Stimulated activated CD4-positive, alpha-beta T cell treated with anti-CD3 and anti-CD28 coated beads, TNF-alpha, amount 100 ng/mL, for 4 hours (primary cell): ENCODE data around the gene CHD9.
"Not testable (repeated sequence)": the region's sequence is repeated elsewhere in the genome, so short reads cannot be mapped to it uniquely, and the experiment has no call there.

ENCODE experiments used
- DNase-seq, 3 experiments: peaks; one replicate each; pipeline ENCODE4 v3.0.0-alpha.2; 2020; ENCODE audit warnings: low read depth in 3 of 3

The CHD9 gene

DNA sequence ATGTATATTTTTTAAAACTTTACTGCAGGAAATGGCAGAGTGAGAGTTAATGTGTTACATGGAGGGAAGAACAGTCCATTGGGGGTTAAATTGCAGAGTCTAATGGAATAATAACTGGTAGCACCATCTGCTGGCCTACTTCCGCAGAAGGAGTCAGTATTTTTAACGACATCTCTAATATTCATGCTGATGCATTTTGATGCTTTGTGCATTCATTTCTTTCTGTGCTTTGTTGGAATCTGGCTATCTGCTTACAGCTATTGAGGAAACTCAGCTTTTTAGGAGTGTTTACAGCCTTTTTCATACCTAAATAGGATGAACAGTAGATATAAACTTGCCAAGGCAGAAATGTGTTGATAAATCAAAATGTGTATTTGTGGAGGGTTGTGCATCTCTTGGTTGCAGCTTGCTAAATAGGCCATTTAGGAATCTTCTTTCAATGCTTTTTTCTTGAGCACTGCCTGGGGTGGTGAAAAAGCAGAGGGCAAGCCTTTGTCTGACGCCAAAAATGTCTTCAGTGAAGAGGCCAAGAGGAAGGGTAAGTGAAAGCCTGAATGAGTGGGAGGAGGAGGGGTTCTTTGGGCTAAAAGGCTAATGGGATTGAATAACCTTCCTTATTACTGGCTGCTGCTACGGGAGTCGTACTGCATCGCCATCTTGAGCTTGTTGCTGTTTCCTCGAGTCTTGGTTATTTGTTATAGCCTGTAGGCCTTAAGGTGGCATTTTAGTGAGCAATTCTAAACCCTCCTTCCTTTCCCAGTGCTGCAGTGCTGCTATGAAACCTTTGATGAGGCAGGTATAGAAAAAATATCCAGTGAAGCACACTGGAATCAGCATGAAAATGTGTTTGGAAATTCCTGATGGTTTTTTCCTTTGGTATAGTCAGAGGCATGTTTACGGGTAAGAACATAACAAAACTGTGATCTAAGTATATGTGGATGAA, 153.3 kb downstream of the CHD9 start:
- DNase-seq: no peak

DNA sequence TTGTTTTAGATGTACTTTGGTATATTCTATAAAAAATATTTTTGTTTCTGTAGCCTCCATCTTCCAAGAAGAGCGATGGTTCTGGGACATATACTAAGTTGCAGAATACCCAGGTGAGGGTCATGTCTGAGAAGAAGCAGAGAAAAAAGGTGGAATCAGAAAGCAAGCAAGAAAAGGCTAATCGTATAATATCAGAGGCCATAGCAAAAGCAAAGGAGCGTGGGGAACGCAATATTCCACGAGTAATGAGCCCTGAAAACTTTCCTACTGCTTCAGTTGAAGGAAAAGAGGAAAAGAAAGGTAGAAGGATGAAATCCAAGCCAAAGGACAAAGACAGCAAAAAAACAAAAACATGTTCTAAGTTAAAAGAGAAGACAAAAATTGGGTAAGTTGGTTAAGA, 154.6 kb downstream of the CHD9 start:
- no peak for DNase-seq

DNA sequence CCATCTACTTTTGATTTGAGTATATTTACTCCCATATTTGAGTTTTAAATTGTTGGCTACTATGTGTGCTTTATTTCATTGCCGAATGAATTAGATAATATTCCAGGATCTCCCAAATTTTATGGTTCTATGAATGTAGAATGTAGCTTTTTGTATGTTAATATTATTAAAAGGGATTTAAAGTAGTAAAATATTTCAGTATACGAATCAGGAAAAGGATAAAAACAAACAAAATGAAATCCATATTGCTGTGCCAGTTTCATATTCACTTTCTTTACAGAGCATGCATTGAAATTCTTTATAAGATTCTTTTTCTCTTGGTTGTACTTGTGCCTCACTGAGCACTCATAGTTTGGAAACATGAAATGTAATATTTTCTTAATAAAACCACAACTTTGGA, 155.1 kb downstream of the CHD9 start:
- DNase-seq: no peak

DNA sequence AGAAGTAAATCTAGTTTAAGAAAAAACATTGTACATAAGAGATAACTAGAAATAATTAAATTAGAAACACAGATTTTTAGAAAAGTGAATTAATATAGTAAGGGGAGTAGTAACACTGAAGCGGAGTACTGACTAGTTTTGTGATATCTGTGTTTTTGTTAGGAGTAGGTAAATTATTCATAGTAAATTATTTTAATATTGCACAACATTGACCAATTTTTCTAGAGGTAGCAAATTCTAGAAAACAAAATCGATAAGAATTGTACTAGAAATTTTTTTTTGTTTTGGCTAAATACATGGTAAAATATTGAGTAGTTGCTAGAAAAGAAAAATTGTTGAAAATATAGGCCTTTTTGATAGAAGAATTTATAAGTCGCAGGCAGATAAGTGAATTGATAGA, 156.5 kb downstream of the CHD9 start:
- no peak for DNase-seq

DNA sequence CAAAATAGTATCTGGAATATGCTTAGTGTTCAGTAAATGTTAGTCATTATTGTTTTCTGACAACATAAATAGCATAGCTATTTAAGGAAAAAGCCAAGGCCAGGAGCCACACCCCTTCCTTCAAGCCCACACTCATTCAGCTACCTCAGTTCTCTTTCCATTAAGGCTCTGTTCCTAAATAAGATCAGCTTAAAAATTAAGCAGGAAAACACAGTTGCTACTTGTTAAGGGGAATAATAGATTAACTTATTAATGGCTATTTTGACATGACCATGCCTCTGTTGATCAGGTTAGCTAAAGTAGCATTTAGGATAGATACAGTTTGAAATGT, 158.1 kb downstream of the CHD9 start:
- no peak for DNase-seq

DNA sequence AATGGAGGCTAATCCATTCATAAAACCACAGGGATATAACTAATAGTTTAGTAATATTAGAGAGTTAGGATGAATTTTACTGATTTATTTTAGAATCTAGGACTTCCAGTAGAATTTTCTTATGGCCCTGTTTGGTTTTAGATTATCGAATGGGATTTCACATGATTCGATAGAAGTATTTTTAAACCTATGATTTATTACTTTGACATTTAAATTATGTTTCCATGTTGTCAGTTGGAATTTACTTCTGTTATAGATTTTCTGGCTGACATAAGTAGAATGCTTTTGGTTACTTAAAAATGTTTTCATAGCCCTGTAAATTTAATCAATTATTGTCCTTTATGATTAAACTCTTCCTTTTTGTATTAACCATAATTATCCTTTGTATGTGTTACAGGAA, 158.8 kb downstream of the CHD9 start:
- DNase-seq: no peak

DNA sequence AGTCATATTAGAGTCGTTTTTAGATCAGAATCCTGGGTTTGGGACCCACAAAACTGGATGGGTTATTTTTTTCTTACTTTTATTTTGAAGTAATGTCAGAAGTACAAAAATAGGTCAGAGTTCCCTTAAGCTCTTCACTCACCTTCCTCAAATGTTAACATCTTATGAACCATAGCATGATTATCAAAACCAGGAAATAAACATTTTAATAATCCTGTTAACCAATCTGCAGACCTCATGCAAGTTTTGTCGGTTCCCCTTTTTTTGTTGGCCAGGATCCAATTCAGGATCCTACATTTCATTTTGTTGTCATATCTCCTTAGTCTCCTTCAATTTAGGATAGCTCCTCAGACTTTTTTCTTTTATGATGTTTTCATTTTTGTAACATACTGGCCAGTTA, 162.0 kb downstream of the CHD9 start:
- DNase-seq: no peak

DNA sequence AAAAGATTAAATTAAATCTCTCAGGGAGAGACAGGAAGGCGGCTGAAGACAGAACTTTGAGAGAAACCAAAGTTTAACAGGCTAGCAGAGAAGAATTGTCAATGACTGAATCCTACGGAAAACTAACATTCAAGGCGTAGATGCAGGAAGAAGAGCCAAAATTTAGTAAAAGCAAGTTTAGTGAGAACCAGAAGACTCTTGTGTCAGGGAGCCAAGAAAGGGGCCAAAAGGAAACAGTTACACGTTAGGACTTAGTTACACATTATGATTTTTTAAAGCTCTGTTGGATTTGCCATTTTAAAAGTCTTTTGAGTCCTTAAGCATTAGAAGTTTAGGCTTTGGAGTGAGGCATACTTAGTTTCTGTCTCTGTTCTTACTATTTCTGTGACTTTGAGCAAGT, 164.6 kb downstream of the CHD9 start:
- no peak for DNase-seq

DNA sequence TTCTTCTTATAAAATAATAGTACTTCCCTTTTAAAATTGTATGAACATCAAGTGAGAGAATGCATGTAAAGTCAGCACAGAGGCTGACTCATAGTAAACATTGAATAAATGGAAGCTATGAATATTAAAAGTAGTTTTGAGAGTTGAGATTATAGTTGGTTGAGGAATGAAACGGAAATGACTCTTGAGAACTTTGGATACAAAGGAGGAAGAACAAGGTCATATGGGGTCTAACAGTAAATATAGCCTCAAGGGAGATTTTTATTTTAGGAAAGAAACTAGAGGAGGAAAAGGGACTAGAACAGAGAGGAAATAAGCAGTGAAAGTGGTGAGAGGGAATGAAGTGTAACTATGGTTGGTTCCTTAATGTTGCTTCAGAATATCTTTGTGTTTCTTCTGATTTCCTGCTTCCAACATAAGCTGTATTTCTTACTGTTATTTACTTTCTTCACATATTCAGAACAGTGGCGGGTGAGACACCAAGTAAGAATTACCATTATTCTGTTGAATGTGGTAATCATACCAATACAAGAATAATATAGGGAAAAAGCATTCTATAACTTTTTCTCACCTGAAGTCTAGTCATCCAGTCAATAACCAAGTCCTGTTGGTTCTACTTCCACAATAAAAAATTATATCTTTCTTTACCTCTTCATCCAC, 165.1 kb downstream of the CHD9 start:
- no peak for DNase-seq

DNA sequence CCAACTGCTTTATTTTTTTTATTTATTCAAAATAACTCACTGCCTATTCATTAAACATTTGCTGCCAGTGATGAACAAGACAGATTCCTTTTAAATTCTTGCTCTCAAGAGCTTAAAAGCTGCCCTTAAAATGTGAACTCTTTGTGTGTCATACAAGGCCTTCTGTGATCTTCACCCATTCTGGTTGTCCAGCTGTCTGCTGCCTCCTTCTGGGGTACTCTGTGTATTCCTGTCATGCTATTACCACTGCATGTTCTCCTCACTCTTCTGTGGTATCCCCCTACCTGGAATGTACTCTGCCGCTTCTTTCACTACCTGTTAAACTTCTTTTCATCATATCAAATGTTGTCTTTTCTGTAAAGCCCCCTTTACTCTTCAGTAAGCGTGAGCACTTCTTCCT, 165.8 kb downstream of the CHD9 start:
- DNase-seq: peak in 1 of 3 experiments; percentile 2

DNA sequence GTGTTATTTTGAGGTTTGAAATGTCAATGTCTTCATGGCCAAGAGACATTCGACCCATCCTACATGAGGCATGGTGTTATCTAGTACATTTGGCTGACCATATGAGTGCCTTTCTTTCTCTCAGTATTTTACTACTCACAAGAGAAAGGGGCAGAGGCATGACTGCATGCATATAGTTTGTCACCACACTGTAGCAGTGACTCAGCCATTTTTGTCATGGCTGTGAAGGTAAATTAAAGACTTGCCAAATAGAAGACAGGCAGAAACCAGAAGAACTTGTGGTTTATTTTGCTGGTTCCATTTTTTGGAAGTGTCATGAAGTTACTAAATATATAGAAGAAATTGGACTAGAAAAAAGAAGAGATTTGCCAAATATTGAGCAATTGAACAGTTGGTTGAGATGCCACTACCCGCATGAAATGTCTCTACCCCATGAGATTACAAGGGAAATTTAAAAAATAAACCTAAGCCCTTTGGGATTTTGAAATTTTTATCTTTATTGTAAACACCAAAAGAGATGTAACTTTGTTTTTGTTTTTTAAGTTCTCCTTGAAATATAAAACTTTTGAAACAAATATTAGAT, 170.3 kb downstream of the CHD9 start:
- no peak for DNase-seq

DNA sequence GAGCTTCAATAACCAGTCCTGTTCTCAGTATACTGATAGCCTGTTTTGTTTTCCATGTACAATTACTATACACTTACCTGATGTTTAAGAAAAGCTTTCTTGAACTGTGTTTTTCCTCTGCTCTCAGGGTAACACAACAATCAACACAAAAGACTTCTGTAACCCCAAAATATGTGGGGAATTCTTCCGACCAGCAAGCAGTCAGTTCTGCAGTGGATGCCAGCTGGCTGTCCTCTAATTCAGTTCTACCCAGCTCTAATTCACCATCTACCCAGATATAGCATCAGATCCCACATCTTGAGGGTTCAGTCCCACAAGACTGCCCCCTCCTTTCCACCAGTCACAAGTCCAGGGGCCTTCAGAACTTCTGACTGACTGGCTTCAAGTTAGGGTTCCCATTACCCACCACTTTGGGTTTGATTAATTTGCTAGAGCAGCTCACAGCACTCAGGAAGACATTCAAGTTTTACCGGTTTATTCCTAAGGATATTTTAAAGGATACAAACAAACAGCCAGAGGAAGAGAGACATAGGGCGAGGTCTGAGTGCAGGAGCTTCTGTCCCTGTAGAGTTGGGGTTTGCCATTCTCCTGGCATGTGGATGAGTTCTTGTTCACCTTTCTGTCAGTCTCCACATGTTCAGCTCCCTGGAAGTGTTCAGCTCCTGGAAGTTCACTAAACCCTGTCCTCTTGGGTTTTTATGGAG, 178.2 kb downstream of the CHD9 start:
- no peak for DNase-seq

DNA sequence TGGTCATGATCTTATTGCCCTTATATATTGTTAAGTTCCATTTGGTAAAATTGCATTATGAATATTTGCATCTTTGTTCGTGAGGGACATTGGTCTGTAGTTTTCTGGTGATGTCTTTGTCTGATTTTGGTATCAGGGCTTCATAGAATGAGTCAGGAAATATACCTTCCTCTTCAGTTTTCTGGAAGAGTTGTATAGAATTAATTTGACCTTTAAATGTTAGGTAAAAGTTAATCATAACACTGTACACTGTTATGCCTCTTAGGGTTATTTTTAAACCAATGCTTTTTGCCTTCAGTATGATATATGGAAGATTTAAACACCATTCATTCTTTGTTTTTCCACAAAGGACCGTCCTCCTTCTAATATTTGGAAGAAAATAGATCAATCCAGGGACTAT, 180.0 kb downstream of the CHD9 start:
- DNase-seq: no peak

DNA sequence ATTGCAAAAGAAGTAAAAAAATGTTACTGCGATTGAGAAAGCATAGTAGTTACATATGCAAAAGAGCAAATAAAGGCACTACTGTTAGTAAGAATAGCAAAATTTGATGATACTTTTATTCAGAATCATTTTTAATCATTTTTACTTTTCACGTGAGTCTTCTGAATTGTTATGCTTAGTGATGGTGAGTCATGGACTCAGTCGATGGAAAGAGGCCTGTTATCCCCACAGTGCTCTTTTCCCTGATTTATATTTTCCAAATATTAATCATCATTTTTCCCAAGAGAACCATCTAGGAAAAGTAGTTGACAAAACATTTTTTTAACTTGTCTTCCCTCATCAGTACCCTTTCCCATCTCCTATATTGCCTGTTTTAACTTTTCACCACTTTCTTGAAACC, 181.1 kb downstream of the CHD9 start:
- DNase-seq: no peak

DNA sequence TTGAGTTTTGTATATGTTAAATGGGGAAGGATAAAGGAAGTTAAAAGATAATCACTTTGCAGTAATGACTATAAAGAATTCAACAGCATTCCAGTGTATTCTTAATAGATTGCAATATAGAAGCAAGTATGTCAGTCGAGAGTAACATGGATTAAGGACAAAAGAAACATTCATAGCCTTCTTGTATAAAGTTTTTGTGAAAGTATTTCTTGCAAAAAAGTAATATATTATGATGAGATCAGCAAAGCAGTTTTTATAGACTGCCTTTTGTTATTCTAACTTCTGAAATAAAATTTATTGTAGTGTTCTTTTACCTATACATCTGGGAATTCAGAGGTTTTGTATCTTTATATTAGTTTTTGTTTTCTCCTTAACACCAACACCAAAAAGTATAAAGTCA, 194.5 kb downstream of the CHD9 start:
- no peak for DNase-seq

DNA sequence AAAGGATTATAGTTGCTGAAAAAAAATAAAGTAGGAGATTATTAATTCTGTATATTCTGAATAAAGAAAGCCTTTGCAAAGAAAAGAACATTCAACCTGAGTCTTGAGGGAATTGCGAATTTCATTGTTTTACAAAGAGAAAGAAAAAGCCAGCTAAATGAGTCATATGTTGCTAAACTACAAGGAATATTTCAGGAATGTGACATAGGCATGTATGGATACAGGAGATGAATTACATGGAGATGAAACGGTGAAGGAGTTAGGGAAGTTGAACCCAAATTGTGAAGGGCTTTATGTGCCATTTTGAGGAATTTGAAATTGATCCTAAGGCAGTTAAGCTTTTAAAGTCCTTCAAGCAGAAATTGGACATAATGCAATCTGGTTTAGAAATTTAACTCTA, 202.2 kb downstream of the CHD9 start:
- DNase-seq: no peak

DNA sequence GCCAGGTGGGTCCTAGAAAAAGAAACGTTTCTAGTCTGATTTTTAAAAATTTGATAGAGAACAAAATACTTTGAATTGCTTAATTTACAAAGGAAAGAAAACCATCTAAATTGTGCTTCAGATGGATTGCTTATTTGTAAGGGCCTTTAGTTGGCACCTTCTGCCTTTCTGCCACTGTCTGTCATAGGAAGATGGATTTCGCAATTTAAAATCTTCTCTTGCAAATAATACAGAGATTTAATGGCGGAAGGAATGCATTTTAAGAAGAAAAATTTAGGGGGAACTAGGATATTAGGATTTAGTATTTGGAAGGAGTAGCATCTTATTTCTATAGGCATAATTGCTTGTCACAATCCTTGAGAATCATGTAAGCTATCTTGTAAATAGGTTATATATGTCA, 204.0 kb downstream of the CHD9 start:
- DNase-seq: no peak

DNA sequence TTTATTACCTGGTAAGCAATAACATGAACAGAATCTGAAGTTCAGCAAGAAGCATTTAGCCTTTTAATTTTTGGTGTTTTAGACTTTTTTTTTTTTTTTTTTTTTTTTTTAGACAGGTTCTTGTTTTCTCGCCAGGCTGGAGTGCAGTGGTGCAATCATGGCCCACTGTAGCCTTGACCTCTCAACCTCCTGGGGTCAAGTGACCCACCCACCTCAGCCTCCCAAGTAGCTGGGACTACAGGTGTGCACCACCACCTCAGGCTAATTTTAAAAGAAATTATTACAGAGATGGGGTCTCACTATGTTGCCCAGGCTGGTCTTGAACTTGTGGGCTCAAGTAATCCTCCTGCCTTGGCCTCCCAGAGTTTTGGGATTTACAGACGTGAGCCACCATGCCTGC, 206.5 kb downstream of the CHD9 start:
- DNase-seq: no peak

DNA sequence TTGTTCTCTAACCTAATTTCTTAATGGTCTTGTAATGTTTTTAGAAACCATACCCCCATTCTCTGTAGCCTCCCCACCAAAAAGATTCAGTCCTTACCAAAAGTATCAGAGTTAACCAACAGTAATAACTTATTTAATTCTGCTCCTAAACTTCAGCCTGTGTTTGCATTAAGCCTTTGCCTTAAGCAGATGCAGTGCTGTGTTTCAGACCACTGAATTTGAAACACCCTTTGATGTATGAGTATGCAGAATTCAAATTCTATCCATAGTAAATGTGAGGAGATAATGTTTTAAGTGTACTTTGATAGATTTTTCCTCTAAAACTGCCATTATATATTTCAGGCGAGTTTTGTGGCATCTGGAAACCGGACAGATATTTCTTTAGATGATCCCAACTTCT, 207.9 kb downstream of the CHD9 start:
- no peak for DNase-seq

DNA sequence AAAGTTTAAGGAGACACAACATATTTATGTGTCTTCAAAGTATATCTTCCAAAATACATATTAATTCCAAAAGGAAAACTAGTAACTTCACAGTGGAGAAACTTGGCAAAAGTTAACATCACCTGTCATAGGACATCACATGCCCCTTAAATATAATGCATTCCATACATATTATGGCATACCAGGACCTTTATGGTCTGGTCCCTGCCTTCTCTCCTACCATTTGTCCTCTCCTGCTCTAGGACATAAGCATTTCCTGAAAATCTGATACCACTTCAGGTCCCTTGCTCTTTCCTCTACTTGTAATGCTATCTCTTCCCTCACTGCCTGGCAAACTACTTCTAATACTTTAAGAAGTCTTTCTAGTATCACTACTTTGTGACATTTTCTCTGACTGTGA, 211.4 kb downstream of the CHD9 start:
- DNase-seq: no peak

DNA sequence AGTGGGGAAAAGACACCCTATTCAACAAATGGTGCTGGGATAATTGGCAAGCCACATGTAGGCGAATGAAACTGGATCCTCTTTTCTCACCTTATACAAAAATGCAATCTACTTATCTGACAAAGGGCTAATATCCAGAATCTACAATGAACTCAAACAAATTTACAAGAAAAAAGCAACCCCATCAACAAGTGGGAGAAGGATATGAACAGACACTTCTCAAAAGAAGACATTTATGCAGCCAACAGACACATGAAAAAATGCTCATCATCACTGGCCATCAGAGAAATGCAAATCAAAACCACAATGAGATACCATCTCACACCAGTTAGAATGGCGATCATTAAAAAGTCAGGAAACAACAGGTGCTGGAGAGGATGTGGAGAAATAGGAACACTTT, 223.7 kb downstream of the CHD9 start:
- DNase-seq: not testable (repeated sequence)

DNA sequence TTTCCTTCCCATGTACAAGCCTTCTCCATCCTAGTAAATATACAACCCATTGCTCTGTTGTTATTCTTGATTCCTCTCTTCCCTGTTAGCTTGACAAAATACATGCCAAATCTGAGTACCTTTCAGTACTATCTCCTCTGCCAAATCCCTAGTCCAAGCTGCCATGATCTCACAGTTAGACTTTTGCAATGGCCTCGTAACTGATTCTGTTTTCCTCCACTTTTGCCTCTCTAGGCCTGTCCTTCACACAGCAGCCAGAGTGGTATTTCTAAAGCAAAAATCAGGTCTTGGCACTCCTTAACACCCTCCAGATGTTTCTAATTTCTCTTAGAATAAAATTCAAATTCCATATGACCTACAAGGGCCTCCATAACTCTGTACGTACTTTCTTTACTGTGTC, 226.5 kb downstream of the CHD9 start:
- no peak for DNase-seq

DNA sequence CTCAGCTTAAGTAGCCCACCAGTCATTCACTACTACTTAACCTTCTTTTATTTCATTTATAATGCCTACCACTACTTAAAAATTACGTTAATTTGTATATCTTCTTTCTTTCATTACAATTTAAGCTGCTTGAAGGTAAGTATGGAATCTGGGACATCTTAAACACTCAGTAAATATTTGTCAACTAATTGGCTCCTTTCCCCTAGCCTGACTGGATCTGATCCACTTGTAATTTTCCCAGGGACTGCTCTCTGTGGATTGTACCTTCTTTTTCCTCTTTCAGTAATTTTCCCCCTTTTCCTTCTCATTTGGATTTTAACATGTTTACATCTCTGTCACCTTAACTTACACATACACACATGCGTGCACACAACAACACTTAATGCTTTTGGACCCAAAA, 227.1 kb downstream of the CHD9 start:
- no peak for DNase-seq
